Thyroid gland (tissue), 4 donors: Measurements from ENCODE around the gene TMEM219. TPM values are rescaled to one million over a fixed set of nuclear protein-coding genes. Genes with fewer than 3 reads are reported as not detected.

ENCODE experiments used
- DNase-seq, 2 donors: peaks; one replicate each; pipeline ENCODE4 v3.0.0-alpha.2; 2019
- H3K27ac ChIP-seq, 3 donors: fragments of 200-600 bp; sonication (generic); 1 replicate in 2 of 3; 2 replicates in 1 of 3; pipeline ENCODE4 v1.5.1; 2016 to 2019; ENCODE audit warnings: mild to moderate bottlenecking in 1 of 3, moderate library complexity in 1 of 3
- H3K27me3 ChIP-seq: fragments of 200-600 bp; sonication (generic); one replicate; pipeline ENCODE4 v1.5.1; 2019
- H3K36me3 ChIP-seq, 2 donors: fragments of 200-600 bp; sonication (generic); one replicate each; pipeline ENCODE4 v1.5.1; 2016 to 2019
- H3K4me1 ChIP-seq, 2 donors: fragments of 200-600 bp; sonication (generic); one replicate each; pipeline ENCODE4 v1.5.1; 2017 to 2019
- H3K4me3 ChIP-seq, 3 donors: fragments of 200-600 bp; sonication (generic); replicated peaks in 1 of 3; 1 replicate in 2 of 3; 2 replicates in 1 of 3; pipeline ENCODE4 v1.5.1; 2016; ENCODE audit warnings: mild to moderate bottlenecking in 1 of 3
- H3K9me3 ChIP-seq: fragments of 200-600 bp; sonication (generic); one replicate; pipeline ENCODE4 v1.5.1; 2017
- CTCF ChIP-seq, 6 experiments: fragments of 200-600 bp in 3 of 6; fragments of 450-650 bp in 3 of 6; sonication (generic) in 3 of 6; IDR thresholded peaks; one replicate each; pipeline ENCODE4 v1.5.1; 2016 to 2019; ENCODE audit warnings: antibody characterized with exemption in 6 of 6, mild to moderate bottlenecking in 2 of 6, inconsistent platforms in 1 of 6, moderate library complexity in 1 of 6
- POLR2A ChIP-seq, 2 donors: fragments of 450-650 bp; IDR thresholded peaks; one replicate each; pipeline ENCODE4 v1.6.1; 2017; ENCODE audit warnings: antibody characterized with exemption in 2 of 2, mild to moderate bottlenecking in 2 of 2, moderate library complexity in 1 of 2
- WGBS, 2 donors: methylation state at CpG; one replicate each; pipeline ENCODE4 v1.1.5; 2017; 5-methylcytosine and 5-hydroxymethylcytosine counted together
- intact Hi-C: fragments of 100-400 bp; cut with DNase I; formaldehyde crosslinking; loops from one replicate; pipeline ENCODE4 v1.15.1; 2023
- total RNA-seq, 4 donors: library from RNA; depleted of rRNA; stranded (reverse); fragments of >200 nt; gene quantifications; one replicate each; pipeline ENCODE4 v1.2.3, GENCODE V29; 2016

TMEM219 gene
- total RNA-seq, 4 donors from 2014 or later: 93.2 to 140 (median 135) TPM

- no peak for TF ChIP-seq CTCF (IDR thresholded peaks at IDR 0.05)
- no peaks in the 10 kb centered on the region for H3K27me3 ChIP-seq
- no peaks in the 10 kb centered on the region for H3K4me1 ChIP-seq
- no peak overlapping the region for H3K4me3 ChIP-seq
- DNase-seq: no peak
- 88 to 93% methylated on average over 21 to 24 of the region's 24 CpGs for WGBS, 2 donors
- H3K36me3 ChIP-seq: peaks cover 96 to 99% of the 10 kb centered on the region in 2 donors
- H3K27ac ChIP-seq: no peak overlapping the region
- no peaks in the 10 kb centered on the region for H3K9me3 ChIP-seq
- intact Hi-C loops: no loop called here
Measured at GRCh38 chr16:29982560-29983419, 20.9 kb downstream of the TMEM219 start.

- Histone ChIP-seq H3K4me1 (no peaks in the 10 kb centered on the region), H3K4me3 (no peak overlapping the region), H3K36me3 (peaks cover 96 to 99% of the 10 kb centered on the region in 2 donors), H3K27ac (no peak overlapping the region), H3K27me3 (no peaks in the 10 kb centered on the region), H3K9me3 (no peaks in the 10 kb centered on the region)
- DNase-seq: no peak
- TF ChIP-seq POLR2A (IDR thresholded peaks at IDR 0.05) (no peak), CTCF (IDR thresholded peaks at IDR 0.05) (no peak)
- WGBS, 2 donors: 80 to 88% methylated on average over 12 of the region's 12 CpGs
- intact Hi-C loops: no loop called here
Measured at GRCh38 chr16:29983420-29984136, 21.7 kb downstream of the TMEM219 start.

DNA sequence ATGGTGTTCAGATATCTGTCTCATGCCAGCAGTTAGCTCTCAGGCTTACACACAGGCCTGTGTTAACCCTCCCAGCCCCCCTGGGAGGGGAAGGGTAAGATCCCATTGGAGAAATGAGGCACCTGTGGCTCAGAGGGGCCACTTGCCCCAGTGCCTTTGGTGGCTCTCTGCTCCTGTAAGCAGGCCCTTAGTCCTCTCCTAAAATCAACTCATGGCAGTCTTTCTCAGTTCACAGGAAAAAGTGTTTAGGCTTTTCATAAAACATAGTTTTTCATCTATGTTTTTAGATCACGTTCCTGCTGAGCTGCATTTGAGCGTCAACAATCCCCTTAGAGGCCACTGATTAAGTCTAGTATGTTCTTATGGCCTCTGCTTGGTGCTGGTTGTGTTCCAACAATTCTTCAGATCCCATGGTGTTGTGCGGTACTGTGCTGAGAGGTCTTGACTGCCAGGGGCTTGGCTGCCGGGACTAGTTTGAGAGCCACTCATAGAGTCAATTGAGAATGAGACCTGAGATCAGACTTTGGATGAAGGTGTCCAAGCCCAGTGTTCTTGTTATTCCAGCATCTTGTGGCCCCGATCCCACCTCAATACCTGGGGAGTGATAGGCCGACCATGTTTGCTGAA, 22.4 kb downstream of the TMEM219 start:
- no peak for TF ChIP-seq POLR2A (IDR thresholded peaks at IDR 0.05)
- TF ChIP-seq CTCF (IDR thresholded peaks at IDR 0.05): no peak
- Histone ChIP-seq H3K9me3 (no peaks in the 10 kb centered on the region), H3K4me1 (no peaks in the 10 kb centered on the region), H3K36me3 (peaks cover 91 to 94% of the 10 kb centered on the region in 2 donors), H3K4me3 (no peak overlapping the region), H3K27me3 (no peaks in the 10 kb centered on the region), H3K27ac (no peak overlapping the region)
- 44 to 56% methylated on average over 6 of the region's 6 CpGs for whole genome bisulfite sequencing, 2 donors
- peak; percentile 38 to 59 for DNase-seq
- intact Hi-C loops: no loop called here

GRCh38 chr16:29984764-29985147, 22.9 kb downstream of the TMEM219 start:
- H3K27ac ChIP-seq: no peak overlapping the region
- H3K36me3 ChIP-seq: peaks cover 88 to 89% of the 10 kb centered on the region in 2 donors
- intact Hi-C loops: no loop called here
- H3K9me3 ChIP-seq: no peaks in the 10 kb centered on the region
- no peak for DNase-seq
- no peaks in the 10 kb centered on the region for H3K4me1 ChIP-seq
- H3K4me3 ChIP-seq: no peak overlapping the region
- 93 to 94% methylated on average over 5 of the region's 5 CpGs for WGBS, 2 donors
- TF ChIP-seq POLR2A (IDR thresholded peaks at IDR 0.05) (no peak), CTCF (IDR thresholded peaks at IDR 0.05) (no peak)
- no peaks in the 10 kb centered on the region for H3K27me3 ChIP-seq
